GM20000 (cell line): ENCODE results near the gene SLC17A1.

Experiments
- DNase-seq: peaks from one replicate; pipeline ENCODE4 v3.0.0; 2012; ENCODE audit warnings: low spot score
- CTCF ChIP-seq: IDR thresholded peaks from 2 replicates; pipeline ENCODE4 v1.5.1; 2012; ENCODE audit warnings: mild to moderate bottlenecking, control low read depth; ENCODE audit errors: extremely low read depth, missing control alignments

Gene SLC17A1

DNA sequence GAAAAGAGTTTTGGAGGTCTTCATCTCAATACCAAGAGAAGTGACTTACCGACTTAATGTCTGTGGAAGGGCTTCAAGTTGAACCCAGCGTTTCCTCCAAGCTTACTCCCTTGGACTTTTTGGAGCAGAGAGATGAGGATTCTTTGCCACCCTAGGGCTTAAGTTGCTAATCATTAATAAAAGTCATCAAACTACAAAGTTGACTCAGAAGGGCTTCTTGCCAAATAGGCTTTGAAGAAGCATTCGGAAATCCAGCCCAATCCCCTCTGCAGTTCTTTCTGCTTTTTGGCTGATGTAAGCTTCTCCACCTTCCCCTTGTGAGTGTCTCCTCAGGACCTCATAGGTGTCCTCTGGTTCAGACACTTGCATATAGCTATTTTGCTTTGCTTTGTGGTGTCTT, 42.3 kb upstream of the SLC17A1 start, which contains the start of gene SLC17A3:
SLC17A3 (minus strand) TSS at position 126 of the 400 bp plus-strand sequence. CDS start 5,856 bp downstream, outside the sequence.
- no peak for DNase-seq
- no peak for TF ChIP-seq CTCF

GRCh38 chr6:25872814-25873213, 41.0 kb upstream of the SLC17A1 start:
- TF ChIP-seq CTCF: no peak
- no peak for DNase-seq

GRCh38 chr6:25869840-25870239, 38.0 kb upstream of the SLC17A1 start:
- no peak for TF ChIP-seq CTCF
- no peak for DNase-seq

DNA sequence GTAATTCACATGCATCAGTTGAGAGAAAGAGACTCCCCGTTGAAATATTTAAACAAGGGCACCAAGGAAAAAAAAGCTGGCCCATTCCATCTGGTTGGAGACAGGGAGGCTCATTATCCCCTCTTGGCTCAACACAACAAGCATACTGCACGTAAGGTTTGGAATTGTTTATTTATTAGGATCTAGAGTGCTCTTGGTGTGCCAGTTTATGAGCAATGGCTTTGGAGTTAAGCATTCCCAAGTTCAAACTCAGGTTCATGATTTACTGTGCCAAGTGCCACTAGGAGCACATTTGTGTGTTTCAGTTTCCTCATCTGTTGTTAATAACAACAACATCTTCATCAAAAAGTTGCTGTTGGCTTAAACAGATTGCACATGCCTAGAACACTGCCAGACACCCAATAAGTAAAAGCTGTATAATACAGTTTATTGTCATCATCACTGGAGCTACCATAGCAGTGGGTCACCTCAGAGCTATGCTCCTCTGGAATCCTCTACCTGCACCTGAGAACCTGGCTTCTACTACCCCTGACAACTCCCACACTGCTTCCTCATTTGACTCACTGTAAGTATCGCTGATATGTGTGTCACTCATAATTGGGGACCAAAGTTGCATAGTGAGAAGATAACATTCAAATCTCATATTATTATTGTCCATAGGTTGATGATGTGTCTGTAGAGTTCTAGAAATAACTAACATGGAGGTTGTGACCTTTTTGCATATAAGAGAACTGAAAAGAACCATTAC, 36.8 kb upstream of the SLC17A1 start:
- no peak for TF ChIP-seq CTCF
- no peak for DNase-seq

GRCh38 chr6:25866011-25866410, 34.2 kb upstream of the SLC17A1 start:
- no peak for DNase-seq
- no peak for TF ChIP-seq CTCF

GRCh38 chr6:25863360-25863759, 31.5 kb upstream of the SLC17A1 start:
- DNase-seq: no peak
- no peak for TF ChIP-seq CTCF

- no peak for DNase-seq
- TF ChIP-seq CTCF: no peak
Observed at GRCh38 chr6:25862199-25862598, 30.3 kb upstream of the SLC17A1 start.
